Measurements from ENCODE around the gene BAIAP2. TPM values are rescaled to one million over a fixed set of nuclear protein-coding genes. Genes with fewer than 3 reads are reported as not detected.
"Not testable (repeated sequence)": the region's sequence is repeated elsewhere in the genome, so short reads cannot be mapped to it uniquely, and the experiment has no call there.

The BAIAP2 gene
- total RNA-seq, 1 experiment from 2014 or later = 105 TPM

DNA sequence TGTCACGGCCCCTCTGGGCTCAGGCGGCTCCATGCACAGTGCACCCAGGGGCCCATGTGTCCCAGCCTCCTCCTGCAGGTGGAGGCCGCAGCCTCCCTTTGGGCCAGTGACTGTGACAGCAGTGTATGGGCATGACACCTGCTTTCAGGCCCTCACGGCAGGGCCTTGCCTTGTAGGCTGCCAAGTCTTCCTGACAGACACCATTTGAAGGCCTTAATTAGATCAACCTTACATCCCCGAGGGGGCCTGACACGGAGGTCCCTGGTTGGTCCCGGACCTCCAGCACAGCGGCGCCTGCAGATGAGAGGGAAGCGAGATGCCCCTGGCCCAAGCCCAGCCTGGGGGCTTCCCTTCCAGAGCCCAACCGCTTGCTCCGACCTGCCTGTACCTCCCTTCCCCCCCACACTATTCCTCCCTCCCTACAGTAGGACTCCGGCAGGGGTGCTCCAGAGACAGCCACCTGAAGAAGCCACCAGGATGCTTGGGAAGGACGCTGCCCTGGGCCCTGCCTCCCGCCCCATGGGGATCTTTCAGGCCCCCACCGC is 31.9 kb downstream of the BAIAP2 start:
- no peak for DNase-seq (ENCODE audit: low spot score)

- DNase-seq (ENCODE audit: low spot score) = no peak
Measured at GRCh38 chr17:81067391-81067811, 32.5 kb downstream of the BAIAP2 start.

- DNase-seq (ENCODE audit: low spot score) = no peak
Measured at GRCh38 chr17:81068411-81069134, 33.6 kb downstream of the BAIAP2 start.

GRCh38 chr17:81069135-81069645 is 34.2 kb downstream of the BAIAP2 start:
- no peak for DNase-seq (ENCODE audit: low spot score)

GRCh38 chr17:81070541-81071246 is 35.7 kb downstream of the BAIAP2 start:
- DNase-seq (ENCODE audit: low spot score) = no peak

- peak; percentile 80 for DNase-seq (ENCODE audit: low spot score)
Measured at GRCh38 chr17:81071761-81072741, 37.1 kb downstream of the BAIAP2 start.

DNA sequence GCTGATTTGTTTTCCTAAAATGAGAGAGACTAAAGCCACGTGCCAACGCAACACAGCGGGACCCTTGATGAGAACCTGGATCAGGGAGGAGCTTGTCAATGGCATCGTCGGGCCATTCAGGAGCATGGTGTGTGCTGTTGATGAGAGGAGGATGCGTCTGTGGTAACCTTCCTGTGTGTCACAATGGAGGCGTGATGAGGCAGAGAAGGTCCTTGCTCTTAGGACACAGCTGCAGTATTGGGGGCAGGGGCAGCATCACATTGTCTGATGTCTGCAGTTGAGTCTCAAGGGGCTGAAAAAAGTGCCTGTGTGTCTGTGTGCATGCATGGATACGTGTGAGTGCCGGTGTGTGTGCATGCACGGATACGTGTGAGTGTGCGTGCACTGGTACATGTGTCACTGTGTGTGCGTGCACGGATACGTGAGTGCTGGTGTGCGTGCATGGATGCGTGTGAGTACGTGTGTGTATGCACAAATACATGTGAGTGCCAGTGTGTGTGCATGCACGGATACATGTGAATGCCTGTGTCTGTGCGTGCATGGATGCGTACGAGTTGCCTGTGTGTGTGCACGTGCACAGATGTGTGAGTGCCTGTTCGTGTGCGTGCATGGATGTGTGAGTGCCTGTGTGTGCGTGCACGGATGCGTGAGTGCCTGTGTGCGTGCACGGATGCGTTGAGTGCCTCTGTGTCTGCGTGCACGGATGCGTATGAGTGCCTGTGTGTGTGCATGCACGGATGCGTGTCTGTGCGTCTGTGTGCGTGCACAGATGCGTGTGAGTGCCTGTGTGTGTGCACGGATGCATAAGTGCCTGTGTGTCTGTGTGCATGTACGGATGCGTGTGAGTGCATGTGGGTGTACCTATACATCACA is 39.3 kb downstream of the BAIAP2 start:
- no peak for DNase-seq (ENCODE audit: low spot score)

- no peak for DNase-seq (ENCODE audit: low spot score)
Measured at GRCh38 chr17:81074875-81075274, 39.9 kb downstream of the BAIAP2 start.

DNA sequence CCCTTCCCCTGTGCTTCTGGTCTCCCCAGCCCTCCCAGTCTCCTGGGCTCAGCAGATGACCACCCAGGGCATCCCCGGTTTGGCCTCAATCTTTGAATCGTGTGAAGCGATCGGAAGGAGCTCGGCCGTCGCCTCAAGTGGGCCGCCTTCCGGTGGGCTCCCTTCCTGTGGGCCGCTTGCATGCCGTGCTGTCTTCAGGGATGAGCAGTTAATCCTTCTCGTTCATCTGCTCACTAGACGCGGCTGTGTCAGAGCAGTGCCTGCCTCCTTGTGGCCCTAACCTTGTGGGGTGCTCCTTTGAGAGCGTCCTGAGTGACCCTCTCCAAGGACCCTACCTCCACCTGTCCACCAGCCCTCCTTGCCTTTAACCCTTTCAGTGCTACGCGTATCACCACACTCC is 40.4 kb downstream of the BAIAP2 start:
- DNase-seq (ENCODE audit: low spot score) = no peak

- DNase-seq (ENCODE audit: low spot score) = no peak
Measured at GRCh38 chr17:81076141-81076679, 41.3 kb downstream of the BAIAP2 start.

- not testable (repeated sequence) for DNase-seq (ENCODE audit: low spot score)
Measured at GRCh38 chr17:81078026-81078913, 43.3 kb downstream of the BAIAP2 start.

DNA sequence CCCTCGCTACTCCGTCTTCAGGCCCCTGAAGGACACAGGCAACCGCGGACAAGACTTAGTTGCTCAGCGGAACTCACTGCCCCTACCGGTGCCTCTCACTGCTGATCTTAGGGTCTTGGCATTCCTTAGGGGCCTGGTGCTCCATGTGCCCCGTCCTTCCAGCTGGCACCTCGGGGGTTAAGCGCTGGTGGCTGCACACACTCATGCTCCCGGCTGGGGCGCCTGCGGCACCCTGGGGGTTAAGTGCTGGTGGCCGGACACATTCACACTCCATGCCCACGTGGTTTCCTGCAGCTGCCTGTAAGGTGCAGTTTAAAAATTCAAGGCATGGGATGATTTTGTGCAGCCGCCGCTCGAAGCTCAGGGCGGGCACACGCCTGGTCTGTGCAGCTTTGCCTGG is 45.1 kb downstream of the BAIAP2 start:
- DNase-seq (ENCODE audit: low spot score) = no peak

DNA sequence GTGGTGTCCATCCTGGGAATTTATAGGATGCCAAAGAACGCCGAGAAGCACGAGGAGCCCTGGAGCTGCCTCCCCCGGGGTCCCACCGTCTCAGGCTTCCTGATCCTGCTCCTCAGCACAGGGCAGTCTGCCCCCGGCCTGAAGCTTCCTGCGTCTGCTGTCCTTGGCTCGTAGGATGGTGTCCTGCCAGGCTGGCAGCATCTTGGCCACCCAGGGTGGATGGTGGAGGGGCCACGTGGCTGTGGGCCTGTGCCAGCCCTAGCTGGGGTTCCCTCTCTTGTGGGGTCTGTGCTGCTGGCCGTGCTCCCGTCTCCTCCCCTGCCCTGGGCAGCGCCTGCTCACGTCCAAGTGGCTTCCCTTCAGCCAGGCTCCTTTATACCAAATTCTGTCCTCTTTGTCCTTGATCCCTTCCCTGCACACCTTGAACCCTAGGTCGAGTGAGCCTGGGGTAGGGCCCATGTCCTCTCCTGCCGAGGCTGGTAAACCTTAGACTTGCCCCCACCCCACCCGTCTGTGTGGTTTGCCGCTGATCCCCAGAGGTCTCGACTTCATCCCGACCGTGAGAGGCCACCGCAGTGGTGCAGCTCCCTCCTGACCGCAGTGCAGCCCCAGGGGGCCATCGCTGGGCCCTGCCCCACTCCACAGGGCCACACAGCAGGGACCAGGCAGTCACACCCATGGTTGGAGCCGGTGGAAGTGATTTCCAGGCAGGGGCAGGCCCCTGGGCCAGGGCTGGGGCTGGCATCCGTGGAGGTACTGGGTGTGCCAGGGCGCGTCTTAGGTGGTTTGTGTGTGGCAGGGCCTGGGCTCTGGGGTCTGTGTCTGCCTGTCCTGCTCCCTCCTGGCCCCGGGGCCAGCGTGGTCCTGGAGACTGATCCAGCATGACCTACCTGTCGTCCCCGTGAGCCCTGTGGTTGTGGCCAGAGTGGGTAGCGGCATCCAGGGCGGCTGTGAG is 46.5 kb downstream of the BAIAP2 start:
- no peak for DNase-seq (ENCODE audit: low spot score)

- DNase-seq (ENCODE audit: low spot score) = no peak
Measured at GRCh38 chr17:81082177-81083073, 47.5 kb downstream of the BAIAP2 start.

DNA sequence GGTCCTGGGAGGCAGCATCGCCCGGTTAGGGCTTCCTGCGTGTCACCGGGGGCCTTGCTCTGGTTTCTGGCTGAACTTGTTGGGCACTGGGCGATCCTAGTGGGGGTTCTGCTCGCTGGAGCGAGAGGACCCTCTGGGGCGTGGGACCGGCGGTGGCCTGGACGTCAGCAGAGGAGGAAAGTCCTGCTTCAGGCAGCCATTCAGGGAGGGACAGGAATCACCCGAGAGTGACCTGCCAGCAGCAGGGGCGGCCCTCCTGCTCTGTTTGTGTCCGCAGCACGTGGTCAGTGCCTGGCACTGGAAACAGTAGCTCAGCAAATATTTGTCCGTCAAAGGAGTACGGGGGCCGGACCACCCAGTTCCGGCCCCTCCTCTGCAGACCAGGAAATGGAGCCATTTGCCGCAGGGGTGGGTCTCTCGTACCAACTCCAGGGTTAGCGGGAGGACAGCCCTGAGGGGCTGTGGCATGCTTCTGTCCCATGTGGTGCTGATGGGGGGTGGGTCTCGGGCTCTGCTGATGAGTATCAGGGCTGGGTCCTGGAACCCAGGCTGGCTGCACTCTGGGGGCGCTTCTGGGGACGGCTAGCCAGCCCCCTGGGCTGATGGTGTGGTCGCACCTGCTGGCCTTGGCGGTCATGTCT is 48.3 kb downstream of the BAIAP2 start:
- DNase-seq (ENCODE audit: low spot score) = no peak

- no peak for DNase-seq (ENCODE audit: low spot score)
Measured at GRCh38 chr17:81084680-81085419, 49.9 kb downstream of the BAIAP2 start.

Measured in HT-29 (cell line).